HEK293T (cell line): ENCODE measurements around the gene VWA3B.
"Not testable (repeated sequence)": the region's sequence is repeated elsewhere in the genome, so short reads cannot be mapped to it uniquely, and the experiment has no call there.

ENCODE experiments used
- CTCF ChIA-PET: fragments of 350-600 bp; formaldehyde crosslinking; extraction: SDS; loops from one replicate; lab custom pipeline; 2021; ENCODE audit warnings: antibody characterized with exemption, inconsistent platforms; lab: Yijun Ruan, JAX
- POLR2A ChIA-PET: fragments of 350-600 bp; formaldehyde crosslinking; extraction: SDS; loops from one replicate; lab custom pipeline; 2020; ENCODE audit warnings: antibody characterized with exemption, inconsistent platforms; lab: Yijun Ruan, JAX
- DNase-seq: peaks from one replicate; pipeline ENCODE4 v3.0.0; 2012; ENCODE audit warnings: mixed read lengths; ENCODE audit errors: extremely low spot score
- ARNT ChIP-seq: fragments of 450-650 bp; IDR thresholded peaks from 2 replicates; pipeline ENCODE4 v1.6.1; 2017; ENCODE audit warnings: mild to moderate bottlenecking
- BHLHE40 ChIP-seq: fragments of 450-650 bp; IDR thresholded peaks from 2 replicates; pipeline ENCODE4 v1.6.1; 2016; ENCODE audit warnings: mild to moderate bottlenecking, moderate library complexity, borderline replicate concordance
- CTBP1 ChIP-seq: fragments of 450-650 bp; IDR thresholded peaks from 2 replicates; pipeline ENCODE4 v1.6.1; 2016; ENCODE audit warnings: borderline replicate concordance
- ELF4 ChIP-seq: fragments of 450-650 bp; IDR thresholded peaks from 2 replicates; pipeline ENCODE4 v1.6.1; 2017; ENCODE audit warnings: antibody characterized with exemption
- FOXA1 ChIP-seq: fragments of 450-650 bp; IDR thresholded peaks from 2 replicates; pipeline ENCODE4 v1.6.1; 2016; ENCODE audit warnings: mild to moderate bottlenecking
- FOXK2 ChIP-seq: fragments of 450-650 bp; IDR thresholded peaks from 2 replicates; pipeline ENCODE4 v1.6.1; 2016; ENCODE audit warnings: mild to moderate bottlenecking
- FOXM1 ChIP-seq: fragments of 450-650 bp; IDR thresholded peaks from 2 replicates; pipeline ENCODE4 v1.6.1; 2017; ENCODE audit warnings: mild to moderate bottlenecking, borderline replicate concordance
- HDGF ChIP-seq: fragments of 450-650 bp; IDR thresholded peaks from 2 replicates; pipeline ENCODE4 v1.6.1; 2017; ENCODE audit warnings: antibody characterized with exemption, borderline replicate concordance
- L3MBTL2 ChIP-seq: fragments of 450-650 bp; conservative IDR thresholded peaks from 2 replicates; pipeline ENCODE4 v1.6.1; 2016; ENCODE audit warnings: mild to moderate bottlenecking
- LEF1 ChIP-seq: fragments of 450-650 bp; IDR thresholded peaks from 2 replicates; pipeline ENCODE4 v1.6.1; 2017; ENCODE audit warnings: mild to moderate bottlenecking, borderline replicate concordance
- NFRKB ChIP-seq: fragments of 450-650 bp; IDR thresholded peaks from 2 replicates; pipeline ENCODE4 v1.6.1; 2016; ENCODE audit warnings: mild to moderate bottlenecking, moderate library complexity
- SP1 ChIP-seq: fragments of 450-650 bp; IDR thresholded peaks from 2 replicates; pipeline ENCODE4 v1.6.1; 2017
- SUZ12 ChIP-seq: fragments of 450-650 bp; IDR thresholded peaks from 2 replicates; pipeline ENCODE4 v1.6.1; 2016; ENCODE audit warnings: mild to moderate bottlenecking
- TARDBP ChIP-seq: fragments of 450-650 bp; IDR thresholded peaks from 2 replicates; pipeline ENCODE4 v1.6.1; 2016
- ZNF384 ChIP-seq: fragments of 450-650 bp; IDR thresholded peaks from 2 replicates; pipeline ENCODE4 v1.6.1; 2016
- TF ChIP-seq, protein P1 (sequence below): fragments of 450-650 bp; IDR thresholded peaks from 2 replicates; pipeline ENCODE4 v1.6.1; 2016

VWA3B gene

DNA sequence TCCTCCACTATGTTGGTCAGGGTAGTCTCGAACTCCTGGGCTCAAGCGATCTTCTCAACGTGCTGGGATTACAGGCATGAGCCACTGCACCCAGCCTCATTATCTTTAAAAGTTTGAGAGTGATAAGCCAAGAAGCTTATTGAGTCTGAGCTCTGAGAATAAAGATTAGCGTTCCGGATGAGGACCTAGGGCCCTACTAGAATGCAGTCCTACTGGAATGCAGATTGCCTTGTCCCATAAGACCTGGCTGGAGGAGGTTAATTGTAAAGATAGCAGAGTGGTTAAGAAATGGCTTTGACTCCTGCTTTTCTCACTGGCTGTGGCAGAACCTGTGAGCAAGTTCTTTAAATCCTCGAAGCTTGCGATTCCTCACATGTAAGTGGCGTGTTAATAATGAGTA lies 4.0 kb downstream of the VWA3B start:
- CTCF ChIA-PET, result no interaction called here

DNA sequence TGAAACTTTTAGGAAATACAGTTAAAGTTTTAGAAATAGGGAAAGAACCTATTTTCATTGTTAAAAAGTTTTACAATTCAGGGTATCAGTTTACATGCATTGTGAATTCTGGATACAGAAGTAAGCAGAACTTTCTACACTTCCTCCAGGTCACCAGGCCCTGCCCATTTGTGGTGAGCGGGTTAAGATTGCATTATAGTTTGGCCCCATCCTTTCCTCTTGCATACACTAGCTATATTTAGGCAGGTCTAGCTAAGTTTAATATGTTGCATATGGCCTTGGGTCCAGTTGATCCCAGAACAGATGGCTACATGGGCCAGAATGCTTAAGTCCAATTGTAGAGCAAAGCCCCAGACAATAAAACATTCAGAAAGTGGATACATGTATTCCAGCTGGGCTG lies 4.8 kb downstream of the VWA3B start:
- TF ChIP-seq ELF4 (no peak), NFRKB (no peak), ARNT (no peak), BHLHE40 (no peak), SP1 (no peak)
- DNase-seq, result no peak
- ChIA-PET CTCF (no interaction called here), POLR2A (no interaction called here)

More for the DNA sequence above, 4.0 kb downstream of the VWA3B start:
- POLR2A ChIA-PET, result no interaction called here
- DNase-seq, result no peak
- TF ChIP-seq SP1, result no peak
- TF ChIP-seq HDGF, result no peak
- TF ChIP-seq, protein P1, sequence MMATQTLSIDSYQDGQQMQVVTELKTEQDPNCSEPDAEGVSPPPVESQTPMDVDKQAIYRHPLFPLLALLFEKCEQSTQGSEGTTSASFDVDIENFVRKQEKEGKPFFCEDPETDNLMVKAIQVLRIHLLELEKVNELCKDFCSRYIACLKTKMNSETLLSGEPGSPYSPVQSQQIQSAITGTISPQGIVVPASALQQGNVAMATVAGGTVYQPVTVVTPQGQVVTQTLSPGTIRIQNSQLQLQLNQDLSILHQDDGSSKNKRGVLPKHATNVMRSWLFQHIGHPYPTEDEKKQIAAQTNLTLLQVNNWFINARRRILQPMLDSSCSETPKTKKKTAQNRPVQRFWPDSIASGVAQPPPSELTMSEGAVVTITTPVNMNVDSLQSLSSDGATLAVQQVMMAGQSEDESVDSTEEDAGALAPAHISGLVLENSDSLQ, result no peak
- no peak for TF ChIP-seq CTBP1
- no peak for TF ChIP-seq BHLHE40

DNA sequence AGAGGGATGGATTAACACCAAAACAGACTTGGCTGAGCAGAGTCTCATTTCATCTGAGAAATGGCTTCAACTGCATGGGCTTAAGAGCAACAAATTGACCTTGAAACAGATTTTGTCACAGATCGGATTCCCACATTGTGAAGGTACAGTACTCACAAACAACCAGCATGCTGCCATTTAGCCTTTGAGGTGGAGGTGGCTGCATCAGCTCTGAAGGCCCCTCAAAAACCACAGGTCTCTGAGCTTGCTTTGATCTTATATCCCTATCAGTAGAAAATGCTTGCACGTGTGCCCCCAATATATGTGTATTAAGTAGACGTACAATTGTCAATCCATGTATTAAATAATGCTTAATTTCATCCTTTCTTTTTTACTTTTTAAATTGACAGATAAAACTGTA lies 6.2 kb downstream of the VWA3B start:
- ChIA-PET POLR2A (no interaction called here), CTCF (no interaction called here)
- TF ChIP-seq LEF1, result no peak
- no peak for TF ChIP-seq HDGF
- no peak for TF ChIP-seq ZNF384
- TF ChIP-seq L3MBTL2, result no peak
- no peak for TF ChIP-seq SUZ12
- no peak for TF ChIP-seq CTBP1
- no peak for DNase-seq

DNA sequence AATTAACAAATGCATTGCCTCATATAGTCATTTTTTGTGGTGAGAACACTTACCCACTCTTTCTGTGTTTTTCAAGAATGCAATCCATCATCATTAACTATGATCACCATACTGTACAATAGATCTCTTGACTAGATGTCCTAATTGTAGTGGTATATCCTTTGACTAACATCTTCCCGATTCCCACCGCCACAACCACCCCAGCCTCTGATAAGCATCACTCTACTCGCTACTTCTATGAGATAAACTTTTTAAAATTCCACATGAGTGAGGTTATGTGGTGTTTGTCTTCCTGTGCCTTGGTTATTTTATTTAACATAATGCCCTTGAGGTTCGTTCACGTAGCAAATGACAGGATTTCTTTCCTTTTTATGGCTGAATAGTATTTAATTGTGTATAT lies 6.6 kb downstream of the VWA3B start:
- DNase-seq, result no peak
- CTCF ChIA-PET, result no interaction called here
- TF ChIP-seq ZNF384 (no peak), FOXA1 (no peak), SP1 (no peak), HDGF (no peak), ELF4 (no peak)
- POLR2A ChIA-PET, result no interaction called here

DNA sequence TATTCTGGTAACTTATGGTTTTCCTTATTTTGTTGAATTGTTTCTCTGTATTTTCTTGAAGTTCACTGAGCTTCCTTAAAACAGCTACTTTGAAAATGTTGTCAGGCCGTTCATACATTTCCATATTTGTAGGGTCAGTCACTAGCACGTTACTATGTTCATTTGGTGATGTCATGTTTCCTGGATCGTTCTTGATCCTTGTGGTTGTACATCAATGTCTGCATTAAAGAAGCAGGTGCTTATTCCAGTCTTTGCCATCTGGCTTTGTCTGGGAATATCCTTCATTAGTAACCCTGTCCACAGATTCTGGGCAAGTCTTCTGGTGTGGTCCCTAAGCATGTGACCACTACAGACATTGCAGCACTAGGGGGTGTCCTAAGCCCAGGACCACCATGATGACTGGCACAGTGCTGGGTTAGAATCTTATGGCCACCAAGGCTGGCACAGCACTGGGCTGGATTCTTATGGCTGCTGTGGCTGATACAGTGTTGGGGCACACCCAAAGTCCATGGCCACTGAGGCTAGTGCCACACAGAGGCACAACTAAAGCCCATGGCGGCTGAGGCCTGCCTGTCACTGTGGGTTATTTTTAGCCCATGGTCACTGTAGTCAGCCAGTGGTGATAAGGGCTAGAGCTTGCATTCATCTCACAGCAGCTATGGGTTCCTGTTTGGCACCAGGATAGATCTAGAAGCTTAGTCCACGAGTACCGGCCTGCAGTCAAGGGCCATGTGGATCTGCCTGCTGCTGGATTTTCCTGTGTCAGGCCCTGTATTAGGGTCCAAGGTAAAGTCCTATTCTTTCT lies 13.2 kb downstream of the VWA3B start:
- no peak for DNase-seq
- ChIA-PET CTCF (no interaction called here), POLR2A (no interaction called here)
- TF ChIP-seq, protein P1, result no peak
- TF ChIP-seq FOXA1, result no peak
- no peak for TF ChIP-seq NFRKB
- no peak for TF ChIP-seq L3MBTL2
- no peak for TF ChIP-seq ZNF384
- no peak for TF ChIP-seq TARDBP
- TF ChIP-seq SP1, result no peak
- no peak for TF ChIP-seq CTBP1
- no peak for TF ChIP-seq BHLHE40
- TF ChIP-seq SUZ12, result no peak

DNA sequence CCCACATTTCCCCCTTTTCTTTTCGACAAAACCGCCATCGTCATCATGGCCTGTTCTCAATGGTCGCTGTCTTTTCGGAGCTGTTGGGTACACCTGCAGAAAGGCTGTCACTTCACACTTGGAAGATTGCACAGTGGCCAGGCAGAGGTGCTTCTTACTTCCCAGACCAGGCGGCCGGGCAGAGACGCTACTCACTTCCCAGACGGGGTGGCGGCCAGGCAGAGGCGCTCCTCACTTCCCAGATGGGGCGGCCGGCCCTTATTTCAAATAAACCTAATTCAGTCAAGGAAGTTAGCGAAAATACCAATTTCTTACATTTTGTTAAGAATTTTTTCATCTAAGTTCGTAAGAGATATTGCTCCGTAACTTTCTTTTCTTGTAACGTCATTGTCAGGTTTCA lies 15.3 kb downstream of the VWA3B start:
- DNase-seq, POLR2A ChIA-PET, CTCF ChIA-PET: not testable (repeated sequence)

DNA sequence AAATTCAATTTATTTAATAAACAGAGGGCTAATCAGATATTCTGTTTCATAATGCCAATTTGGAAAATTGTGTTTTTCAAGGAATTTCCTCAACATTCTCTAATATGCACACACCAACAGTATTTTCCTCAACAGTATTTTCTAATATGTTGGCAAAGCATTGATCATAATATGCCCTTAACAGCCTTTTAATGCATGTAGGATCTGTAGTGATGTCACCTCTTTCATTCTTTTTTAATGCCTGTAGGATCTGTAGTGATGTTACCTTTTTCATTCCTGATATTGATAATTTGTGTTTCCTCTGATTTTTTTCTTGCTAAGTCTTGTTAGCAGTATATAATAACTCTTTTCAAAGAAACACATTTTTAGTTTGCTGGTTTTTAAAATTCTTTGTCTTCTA lies 15.9 kb downstream of the VWA3B start:
- POLR2A ChIA-PET, result no interaction called here
- CTCF ChIA-PET, result interaction anchor here (0.6 kb wide), 1 partner anchor 310 kb away, joined by 3 read pairs; no protein-coding TSS in a partner anchor

DNA sequence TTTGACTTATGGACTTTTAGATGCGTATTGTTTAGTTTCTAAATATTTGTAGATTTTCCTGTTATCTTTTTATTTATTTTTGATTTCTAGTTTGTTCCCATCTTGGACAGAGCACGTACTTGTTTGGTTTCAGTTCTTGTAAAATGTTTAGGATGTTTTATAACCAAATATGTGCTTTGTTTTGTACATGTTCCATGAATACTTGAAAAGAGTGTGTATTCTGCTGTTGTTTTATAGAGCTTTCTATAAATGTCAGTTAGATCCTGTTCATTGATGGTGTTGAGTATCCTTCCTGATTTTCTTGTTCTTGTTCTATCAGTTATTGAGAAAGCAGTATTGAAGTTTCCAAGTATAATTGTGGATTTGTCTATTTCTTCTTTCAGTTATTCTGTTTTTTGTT lies 21.1 kb downstream of the VWA3B start:
- ChIA-PET POLR2A (no interaction called here), CTCF (interaction anchor here (0.7 kb wide), 1 partner anchor 26 kb away, joined by 3 read pairs; no protein-coding TSS in a partner anchor)
- no peak for DNase-seq
- TF ChIP-seq LEF1, result no peak
- TF ChIP-seq ZNF384, result no peak
- TF ChIP-seq TARDBP, result no peak
- TF ChIP-seq FOXK2, result no peak
- TF ChIP-seq BHLHE40, result no peak
- TF ChIP-seq, protein P1, result no peak
- no peak for TF ChIP-seq FOXM1
- no peak for TF ChIP-seq NFRKB

More for the DNA sequence above, 15.9 kb downstream of the VWA3B start:
- TF ChIP-seq SP1 (peak; percentile 32; the same call in 1 of the 2 replicates), ARNT (no peak)
- DNase-seq, result no peak
